K562 (cell line): ENCODE data around the gene SCFD2. TPM values are rescaled to one million over a fixed set of nuclear protein-coding genes. Genes with fewer than 3 reads are reported as not detected.

Source experiments
- ATAC-seq: fragments of 200-7000 bp; cut with Tn5 transposase; 3 replicates; pipeline ENCODE4 v1.9.1; 2020; ENCODE audit warnings: moderate library complexity
- BruUV-seq: library from RNA; stranded (reverse); fragments of 400-500 nt; replicated peaks from 2 replicates; lab custom pipeline; 2021; lab: Mats Ljungman, UMichigan
- CTCF ChIA-PET: fragments of 300-600 bp; formaldehyde crosslinking; extraction: SDS; loops from one replicate; lab custom pipeline; 2021; ENCODE audit warnings: low intra/inter-chr PET ratio; lab: Yijun Ruan, JAX
- POLR2A ChIA-PET: fragments of 300-600, 350-650 bp; sonication (Branson Sonifier 250); formaldehyde crosslinking; extraction: SDS; loops from one replicate; lab custom pipeline; 2021; ENCODE audit warnings: antibody characterized with exemption, inconsistent platforms; lab: Yijun Ruan, JAX
- DNase-seq, 4 experiments: peaks; one replicate each; pipeline versions ENCODE4 v3.0.0 to v3.0.0-alpha.2; 2011 to 2018; ENCODE audit warnings: low spot score in 3 of 4, mixed read lengths in 3 of 4; ENCODE audit errors: extremely low read depth in 1 of 4
- FAIRE-seq: peaks from 2 replicates; lab custom pipeline; 2011; peaks lifted over from hg19 to GRCh38; lab: Jason Lieb, UNC
- H2AFZ ChIP-seq: 2 replicates; pipeline ENCODE4 v1.6.0; 2011; ENCODE audit warnings: low read depth, low read length, control low read depth, inconsistent platforms
- H3K27ac ChIP-seq: fragments of 200-600 bp; 3 replicates; pipeline ENCODE4 v1.8.0; 2011; ENCODE audit warnings: low read depth, mild to moderate bottlenecking, control low read depth, inconsistent platforms, low read length, moderate library complexity, mixed read lengths; ENCODE audit errors: extremely low read depth
- H3K27me3 ChIP-seq, 2 experiments: fragments of 300-600 bp in 1 of 2; 2 replicates in 1 of 2; 3 replicates in 1 of 2; pipeline versions ENCODE4 v1.6.0 to v1.8.0; 2011; ENCODE audit warnings: inconsistent platforms in 2 of 2, low read length in 2 of 2, mild to moderate bottlenecking in 1 of 2, mixed read lengths in 1 of 2, moderate library complexity in 1 of 2; ENCODE audit not compliant: control insufficient read depth in 2 of 2, insufficient read depth in 2 of 2
- H3K36me3 ChIP-seq: fragments of 300-600 bp; 3 replicates; pipeline ENCODE4 v1.8.0; 2011; ENCODE audit warnings: mild to moderate bottlenecking, low read length, inconsistent platforms; ENCODE audit not compliant: control insufficient read depth, insufficient read depth
- H3K4me1 ChIP-seq, 2 experiments: fragments of 200-600 bp in 1 of 2; replicated peaks in 1 of 2; 2 replicates in 1 of 2; 3 replicates in 1 of 2; pipeline versions ENCODE4 v1.5.1 to v1.8.0; 2011; ENCODE audit warnings: inconsistent platforms in 2 of 2, low read length in 2 of 2, mild to moderate bottlenecking in 1 of 2, mixed read lengths in 1 of 2, moderate library complexity in 1 of 2; ENCODE audit not compliant: control insufficient read depth in 2 of 2, insufficient read depth in 2 of 2
- H3K4me2 ChIP-seq: 2 replicates; pipeline ENCODE4 v1.6.1; 2011; ENCODE audit warnings: low read length, control low read depth, inconsistent platforms, mixed read lengths; ENCODE audit not compliant: insufficient read depth
- H3K4me3 ChIP-seq: fragments of 200-600 bp; sonication (generic), shearing (Covaris generic); 2 replicates; pipeline ENCODE4 v1.5.1; 2016; ENCODE audit warnings: control low read depth, inconsistent platforms
- H3K79me2 ChIP-seq: fragments of 200-600 bp; 3 replicates; pipeline ENCODE4 v1.8.0; 2011; ENCODE audit warnings: low read length, inconsistent platforms; ENCODE audit not compliant: control insufficient read depth, insufficient read depth
- H3K9ac ChIP-seq, 2 experiments: 2 replicates each; pipeline versions ENCODE4 v1.6.0 to v1.6.1; 2011; ENCODE audit warnings: low read depth in 2 of 2, low read length in 2 of 2, control low read depth in 1 of 2, inconsistent platforms in 1 of 2, mild to moderate bottlenecking in 1 of 2, mixed read lengths in 1 of 2; ENCODE audit not compliant: insufficient read depth in 1 of 2
- H3K9me1 ChIP-seq: one replicate; pipeline ENCODE4 v1.6.0; 2011; ENCODE audit warnings: inconsistent platforms, mild to moderate bottlenecking, low read length, moderate library complexity; ENCODE audit not compliant: control insufficient read depth, insufficient read depth
- H3K9me3 ChIP-seq: replicated peaks from 2 replicates; pipeline ENCODE4 v1.5.1; 2011; ENCODE audit warnings: low read depth, low read length, inconsistent platforms; ENCODE audit not compliant: control insufficient read depth, insufficient read depth
- H4K20me1 ChIP-seq: replicated peaks from 2 replicates; pipeline ENCODE4 v1.6.1; 2011; ENCODE audit warnings: low read length, inconsistent platforms, mixed read lengths; ENCODE audit not compliant: control insufficient read depth, insufficient read depth
- ETV5 ChIP-seq: sonication (generic); formaldehyde crosslinking; IDR thresholded peaks from 2 replicates; pipeline ENCODE4 v1.4.0; 2020; ENCODE audit warnings: low read depth, mild to moderate bottlenecking, missing genetic modification reagents
- HMGN3 ChIP-seq: IDR thresholded peaks from 2 replicates; pipeline ENCODE4 v1.6.1; 2011; ENCODE audit warnings: borderline replicate concordance, low read depth, mild to moderate bottlenecking, mixed read lengths, low read length; ENCODE audit not compliant: insufficient read length; ENCODE audit errors: extremely low read depth
- NR3C1 ChIP-seq: sonication (generic); formaldehyde crosslinking; IDR thresholded peaks from 2 replicates; pipeline ENCODE4 v1.8.1; 2022; ENCODE audit warnings: missing genetic modification reagents
- NRF1 ChIP-seq, 2 experiments: fragments of 450-650 bp; IDR thresholded peaks in 1 of 2; conservative IDR thresholded peaks in 1 of 2; 2 replicates each; pipeline ENCODE4 v1.6.1; 2014; ENCODE audit warnings: mild to moderate bottlenecking in 2 of 2
- RCOR1 ChIP-seq, 2 experiments: IDR thresholded peaks; 2 replicates each; pipeline ENCODE4 v1.6.1; 2012; ENCODE audit warnings: low read depth in 2 of 2, low read length in 2 of 2, borderline replicate concordance in 1 of 2, improper control_type of control experiment in 1 of 2
- SIRT6 ChIP-seq: IDR thresholded peaks from one replicate; pipeline ENCODE4 v1.6.1; 2012; ENCODE audit warnings: low read depth, mild to moderate bottlenecking, control low read depth, inconsistent platforms, low read length, moderate library complexity
- ZBTB1 ChIP-seq: sonication (generic); formaldehyde crosslinking; IDR thresholded peaks from 2 replicates; pipeline ENCODE4 v1.8.1; 2023; ENCODE audit warnings: missing genetic modification reagents, low read depth, mild to moderate bottlenecking, borderline replicate concordance
- WGBS: fragments of 100-300 bp; shearing (Covaris generic); methylation state at CpG from one replicate; pipeline ENCODE4 v1.1.6; 2016; ENCODE audit warnings: low coverage, mixed read lengths; ENCODE audit not compliant: insufficient coverage; ENCODE audit errors: missing lambda C conversion rate; 5-methylcytosine and 5-hydroxymethylcytosine counted together
- in situ Hi-C: fragments of 300-500 bp; cut with MboI; formaldehyde crosslinking; loops from 4 replicates; pipeline ENCODE4 v1.15.0; 2018; ENCODE audit warnings: inconsistent platforms, mixed read lengths
- intact Hi-C: fragments of 100-400 bp; cut with micrococcal nuclease; formaldehyde crosslinking; loops from 2 replicates; pipeline ENCODE4 v1.14.2; 2022
- polyA plus RNA-seq, 8 experiments: library from polyadenylated mRNA; depleted of rRNA in 4 of 8; stranded (reverse) in 5 of 8; unstranded in 3 of 8; fragments of >200 nt; fragmentation: Nextera tagmentation in 2 of 8; fragmentation: Illumina TruSeq in 1 of 8; extraction: Ambion mirVana in 2 of 8; extraction: Trizol in 1 of 8; gene quantifications; 2 replicates each; pipeline versions ENCODE4 v1.2.1 to v1.2.3, GENCODE V29; 2011 to 2014; ENCODE audit warnings: inconsistent platforms in 1 of 8, missing spikeins in 1 of 8
- total RNA-seq, 7 experiments: library from RNA; depleted of rRNA in 6 of 7; stranded (reverse); fragments of >200 nt in 6 of 7; fragmentation: Illumina TruSeq in 2 of 7; extraction: Trizol in 2 of 7; gene quantifications; 2 replicates each; pipeline versions ENCODE4 v1.2.1 to v1.2.3, GENCODE V29; 2011 to 2021; ENCODE audit warnings: low replicate concordance in 1 of 7
- TF ChIP-seq, protein P1 (sequence below): sonication (generic); formaldehyde crosslinking; IDR thresholded peaks from 2 replicates; pipeline ENCODE4 v1.8.1; 2023; ENCODE audit warnings: mild to moderate bottlenecking, missing genetic modification reagents
- TF ChIP-seq, protein P2 (sequence below): fragments of 250-450 bp; sonication (Bioruptor Pico); IDR thresholded peaks from 2 replicates; pipeline ENCODE4 v1.5.1; 2021; ENCODE audit warnings: mild to moderate bottlenecking
- TF ChIP-seq, protein P3 (sequence below): sonication (generic); formaldehyde crosslinking; IDR thresholded peaks from 2 replicates; pipeline ENCODE4 v1.8.0; 2022; ENCODE audit warnings: mild to moderate bottlenecking, missing genetic modification reagents

Gene SCFD2
- total and polyA plus RNA-seq, 9 of the 15 experiments (the other 6 are each of a cell fraction or from before 2014, with no cell fraction given) = 5.7 to 30.3 (median 22.8) TPM

DNA sequence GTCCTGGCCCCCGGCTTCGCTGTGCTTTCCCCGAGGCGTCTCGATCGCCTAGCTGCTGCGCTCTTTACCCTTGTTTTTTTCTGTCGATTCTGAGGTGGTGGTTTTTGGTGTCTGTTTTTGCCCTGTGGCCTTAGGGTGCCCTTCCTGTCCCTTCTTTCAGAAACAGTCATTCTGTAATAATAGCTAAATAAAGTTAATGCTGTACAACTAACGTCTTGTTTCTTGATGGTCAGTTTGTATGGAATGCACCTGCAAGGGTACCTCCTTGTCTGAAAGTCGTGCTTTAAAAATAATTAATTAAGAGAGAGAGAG is 12.3 kb upstream of the SCFD2 start (continued):
- TF ChIP-seq, protein P1, sequence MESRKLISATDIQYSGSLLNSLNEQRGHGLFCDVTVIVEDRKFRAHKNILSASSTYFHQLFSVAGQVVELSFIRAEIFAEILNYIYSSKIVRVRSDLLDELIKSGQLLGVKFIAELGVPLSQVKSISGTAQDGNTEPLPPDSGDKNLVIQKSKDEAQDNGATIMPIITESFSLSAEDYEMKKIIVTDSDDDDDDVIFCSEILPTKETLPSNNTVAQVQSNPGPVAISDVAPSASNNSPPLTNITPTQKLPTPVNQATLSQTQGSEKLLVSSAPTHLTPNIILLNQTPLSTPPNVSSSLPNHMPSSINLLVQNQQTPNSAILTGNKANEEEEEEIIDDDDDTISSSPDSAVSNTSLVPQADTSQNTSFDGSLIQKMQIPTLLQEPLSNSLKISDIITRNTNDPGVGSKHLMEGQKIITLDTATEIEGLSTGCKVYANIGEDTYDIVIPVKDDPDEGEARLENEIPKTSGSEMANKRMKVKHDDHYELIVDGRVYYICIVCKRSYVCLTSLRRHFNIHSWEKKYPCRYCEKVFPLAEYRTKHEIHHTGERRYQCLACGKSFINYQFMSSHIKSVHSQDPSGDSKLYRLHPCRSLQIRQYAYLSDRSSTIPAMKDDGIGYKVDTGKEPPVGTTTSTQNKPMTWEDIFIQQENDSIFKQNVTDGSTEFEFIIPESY (CRISPR knock-in tag) = no peak
- TF ChIP-seq SIRT6 = no peak
- TF ChIP-seq, all 486 proteins: peak for 6

DNA sequence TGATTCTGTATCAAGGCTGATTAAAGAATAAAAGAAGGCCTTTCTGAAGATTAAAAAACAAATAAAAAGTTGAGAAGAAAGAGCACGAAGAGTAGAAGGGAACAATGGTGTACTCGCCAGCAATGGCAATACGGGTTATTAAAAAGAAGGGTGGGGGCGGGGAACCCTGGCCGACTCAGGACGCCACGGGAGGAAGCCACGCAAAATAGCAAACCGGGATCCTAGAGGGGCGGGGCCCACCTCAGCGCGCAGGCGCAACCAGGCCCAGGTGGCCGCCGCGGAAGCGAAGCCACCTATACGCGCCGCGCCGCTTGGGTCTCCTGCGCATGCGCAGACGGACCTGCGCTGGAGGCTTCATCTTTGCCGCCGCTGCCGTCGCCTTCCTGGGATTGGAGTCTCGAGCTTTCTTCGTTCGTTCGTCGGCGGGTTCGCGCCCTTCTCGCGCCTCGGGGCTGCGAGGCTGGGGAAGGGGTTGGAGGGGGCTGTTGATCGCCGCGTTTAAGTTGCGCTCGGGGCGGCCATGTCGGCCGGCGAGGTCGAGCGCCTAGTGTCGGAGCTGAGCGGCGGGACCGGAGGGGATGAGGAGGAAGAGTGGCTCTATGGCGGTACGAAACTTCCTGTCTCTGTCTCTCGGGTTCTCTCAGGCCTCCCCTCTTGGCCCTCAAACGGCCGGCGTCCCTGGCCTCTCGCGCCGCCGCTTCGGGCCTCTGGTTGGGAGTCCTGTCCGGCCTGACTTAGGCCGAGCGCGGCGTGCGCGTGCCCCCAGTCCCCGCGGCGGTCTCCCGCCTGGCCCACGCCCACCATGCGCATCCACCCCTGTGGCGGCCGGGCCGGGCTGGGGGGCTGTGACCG is 11.7 kb upstream of the SCFD2 start, which contains the start of gene FIP1L1:
Gene FIP1L1, plus strand, starts transcription at position 323 of the 852 bp plus-strand sequence. Its CDS starts 198 bp downstream, at position 521.
- H3K27me3 ChIP-seq = no peaks in the 10 kb centered on the region
- peak within 1 kb of the TSS; percentile 80 for H3K27ac ChIP-seq
- DNase-seq (peak; percentile 97 to 99 (median 98)), FAIRE-seq (peak; percentile 89), ATAC-seq (peak; percentile 93)
- TSS peak; percentile 75 for BruUV-seq
- H3K4me3 ChIP-seq = peak within 1 kb of the TSS; percentile 63
- peak within 1 kb of the TSS; percentile 83 to 99 for H3K9ac ChIP-seq
- ChIA-PET POLR2A (interaction anchor here (0.7 to 1.3 kb wide), 3 partner anchors 10 to 23 kb away, joined by 3 to 5 read pairs (median 3); partner anchors contain the start of gene SCFD2), CTCF (no interaction called here)
- 1% methylated on average over 75 of the region's 85 CpGs for WGBS
- peak within 1 kb of the TSS; percentile 89 for H2AFZ ChIP-seq
- H3K36me3 ChIP-seq = peaks cover 31% of the 10 kb centered on the region
- in situ Hi-C loops = no loop called here
- H3K4me1 ChIP-seq = peaks cover 8 to 19% of the 10 kb centered on the region in 2 experiments; a peak in 3 of 5 replicates
- H3K4me2 ChIP-seq = peak within 1 kb of the TSS; percentile 78
- H3K9me1 ChIP-seq = no peaks in the 10 kb centered on the region
- intact Hi-C loops = loop anchor here (10.0 kb wide), 1 partner anchor 183 kb away; no protein-coding TSS in a partner anchor
- H4K20me1 ChIP-seq = no peaks in the 10 kb centered on the region; the same call in 1 of the 2 replicates
- H3K79me2 ChIP-seq = peaks cover 51% of the 10 kb centered on the region
- H3K9me3 ChIP-seq = no peaks in the 10 kb centered on the region
- TF ChIP-seq, protein P2, sequence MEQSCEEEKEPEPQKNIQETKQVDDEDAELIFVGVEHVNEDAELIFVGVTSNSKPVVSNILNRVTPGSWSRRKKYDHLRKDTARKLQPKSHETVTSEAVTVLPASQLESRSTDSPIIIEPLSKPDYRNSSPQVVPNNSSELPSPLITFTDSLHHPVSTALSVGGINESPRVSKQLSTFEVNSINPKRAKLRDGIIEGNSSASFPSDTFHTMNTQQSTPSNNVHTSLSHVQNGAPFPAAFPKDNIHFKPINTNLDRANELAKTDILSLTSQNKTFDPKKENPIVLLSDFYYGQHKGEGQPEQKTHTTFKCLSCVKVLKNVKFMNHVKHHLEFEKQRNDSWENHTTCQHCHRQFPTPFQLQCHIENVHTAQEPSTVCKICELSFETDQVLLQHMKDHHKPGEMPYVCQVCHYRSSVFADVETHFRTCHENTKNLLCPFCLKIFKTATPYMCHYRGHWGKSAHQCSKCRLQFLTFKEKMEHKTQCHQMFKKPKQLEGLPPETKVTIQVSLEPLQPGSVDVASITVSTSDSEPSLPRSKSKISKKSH (CRISPR knock-in tag) = no peak
- no peak for TF ChIP-seq NR3C1 (CRISPR knock-in tag)
- TF ChIP-seq NRF1 (conservative IDR thresholded peaks at IDR 0.05 in 1 of 2, IDR thresholded peaks at IDR 0.05 in 1 of 2) = peak; percentile 100
- peak; percentile 22 for TF ChIP-seq HMGN3
- TF ChIP-seq, protein P3, sequence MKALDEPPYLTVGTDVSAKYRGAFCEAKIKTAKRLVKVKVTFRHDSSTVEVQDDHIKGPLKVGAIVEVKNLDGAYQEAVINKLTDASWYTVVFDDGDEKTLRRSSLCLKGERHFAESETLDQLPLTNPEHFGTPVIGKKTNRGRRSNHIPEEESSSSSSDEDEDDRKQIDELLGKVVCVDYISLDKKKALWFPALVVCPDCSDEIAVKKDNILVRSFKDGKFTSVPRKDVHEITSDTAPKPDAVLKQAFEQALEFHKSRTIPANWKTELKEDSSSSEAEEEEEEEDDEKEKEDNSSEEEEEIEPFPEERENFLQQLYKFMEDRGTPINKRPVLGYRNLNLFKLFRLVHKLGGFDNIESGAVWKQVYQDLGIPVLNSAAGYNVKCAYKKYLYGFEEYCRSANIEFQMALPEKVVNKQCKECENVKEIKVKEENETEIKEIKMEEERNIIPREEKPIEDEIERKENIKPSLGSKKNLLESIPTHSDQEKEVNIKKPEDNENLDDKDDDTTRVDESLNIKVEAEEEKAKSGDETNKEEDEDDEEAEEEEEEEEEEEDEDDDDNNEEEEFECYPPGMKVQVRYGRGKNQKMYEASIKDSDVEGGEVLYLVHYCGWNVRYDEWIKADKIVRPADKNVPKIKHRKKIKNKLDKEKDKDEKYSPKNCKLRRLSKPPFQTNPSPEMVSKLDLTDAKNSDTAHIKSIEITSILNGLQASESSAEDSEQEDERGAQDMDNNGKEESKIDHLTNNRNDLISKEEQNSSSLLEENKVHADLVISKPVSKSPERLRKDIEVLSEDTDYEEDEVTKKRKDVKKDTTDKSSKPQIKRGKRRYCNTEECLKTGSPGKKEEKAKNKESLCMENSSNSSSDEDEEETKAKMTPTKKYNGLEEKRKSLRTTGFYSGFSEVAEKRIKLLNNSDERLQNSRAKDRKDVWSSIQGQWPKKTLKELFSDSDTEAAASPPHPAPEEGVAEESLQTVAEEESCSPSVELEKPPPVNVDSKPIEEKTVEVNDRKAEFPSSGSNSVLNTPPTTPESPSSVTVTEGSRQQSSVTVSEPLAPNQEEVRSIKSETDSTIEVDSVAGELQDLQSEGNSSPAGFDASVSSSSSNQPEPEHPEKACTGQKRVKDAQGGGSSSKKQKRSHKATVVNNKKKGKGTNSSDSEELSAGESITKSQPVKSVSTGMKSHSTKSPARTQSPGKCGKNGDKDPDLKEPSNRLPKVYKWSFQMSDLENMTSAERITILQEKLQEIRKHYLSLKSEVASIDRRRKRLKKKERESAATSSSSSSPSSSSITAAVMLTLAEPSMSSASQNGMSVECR (CRISPR knock-in tag) = peak; percentile 89; the same call in 1 of the 2 replicates
- TF ChIP-seq RCOR1 (IDR thresholded peaks at IDR 0.05; ENCODE audit: borderline replicate concordance in 1 of 2, low read depth in 2 of 2, low read length in 2 of 2) = no peak
- peak; percentile 81 for TF ChIP-seq ZBTB1
- peak; percentile 69 for TF ChIP-seq ETV5
